ENCODE data around the gene PSD.

- TF ChIP-seq CTCF (IDR thresholded peaks at IDR 0.05), result no peak
- no peak for TF ChIP-seq ZFX (IDR thresholded peaks at IDR 0.05; ENCODE audit: borderline replicate concordance)
Observed at GRCh38 chr10:102395400-102396316, 22.9 kb downstream of the PSD start, which contains the start of gene NFKB2.
